SK-N-SH treated with all-trans-retinoic acid at 6 μM for 48 hours (cell line): Measurements from ENCODE around the gene FOXJ2.

Experiments used
- CSRNP3 ChIP-seq: fragments of 250-450 bp; sonication (Bioruptor Pico); IDR thresholded peaks from 2 replicates; pipeline ENCODE4 v1.5.1; 2021; ENCODE audit warnings: mild to moderate bottlenecking, moderate library complexity
- ESRRG ChIP-seq: fragments of 250-450 bp; sonication (Bioruptor Pico); IDR thresholded peaks from 2 replicates; pipeline ENCODE4 v1.6.1; 2021; ENCODE audit warnings: mild to moderate bottlenecking
- ISL1 ChIP-seq: fragments of 250-450 bp; sonication (Bioruptor Pico); IDR thresholded peaks from 2 replicates; pipeline ENCODE4 v2.1.2; 2022; ENCODE audit warnings: mild to moderate bottlenecking, moderate library complexity
- PATZ1 ChIP-seq: fragments of 250-450 bp; sonication (Bioruptor Pico); IDR thresholded peaks from 2 replicates; pipeline ENCODE4 v1.8.0; 2020; ENCODE audit warnings: mild to moderate bottlenecking, moderate library complexity, borderline replicate concordance

DNA sequence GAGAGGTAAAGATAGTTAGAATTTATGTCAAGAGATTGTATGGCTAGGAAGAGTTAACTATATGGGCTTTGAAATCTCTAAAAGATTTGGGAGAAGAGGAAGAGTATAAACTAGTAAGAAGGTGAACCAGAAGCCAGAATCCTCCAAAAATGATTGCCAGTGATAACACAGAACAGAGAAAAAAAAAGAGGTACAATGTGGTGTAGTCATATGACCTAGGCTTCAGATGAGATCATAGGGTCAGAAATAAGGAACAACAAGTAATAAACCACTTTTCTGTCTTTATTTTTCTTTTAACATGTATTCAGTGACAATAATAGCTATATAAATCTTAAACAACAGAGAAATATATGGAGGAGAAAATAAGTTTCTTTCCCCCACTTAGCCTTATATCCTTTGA is 47.6 kb downstream of the FOXJ2 start:
- TF ChIP-seq ESRRG (CRISPR knock-in tag) = no peak
- no peak for TF ChIP-seq PATZ1 (CRISPR knock-in tag)
- TF ChIP-seq ISL1 (CRISPR knock-in tag) = no peak
- TF ChIP-seq CSRNP3 = no peak
